Measurements from ENCODE around the gene TMEM9. TPM values are rescaled to one million over a fixed set of nuclear protein-coding genes. Genes with fewer than 3 reads are reported as not detected.

Gene TMEM9
- total and polyA plus RNA-seq, 2 of the 8 experiments (the other 6 are each of a cell fraction or from before 2014, with no cell fraction given): 79.9 to 181 TPM

- TF ChIP-seq, protein P1, sequence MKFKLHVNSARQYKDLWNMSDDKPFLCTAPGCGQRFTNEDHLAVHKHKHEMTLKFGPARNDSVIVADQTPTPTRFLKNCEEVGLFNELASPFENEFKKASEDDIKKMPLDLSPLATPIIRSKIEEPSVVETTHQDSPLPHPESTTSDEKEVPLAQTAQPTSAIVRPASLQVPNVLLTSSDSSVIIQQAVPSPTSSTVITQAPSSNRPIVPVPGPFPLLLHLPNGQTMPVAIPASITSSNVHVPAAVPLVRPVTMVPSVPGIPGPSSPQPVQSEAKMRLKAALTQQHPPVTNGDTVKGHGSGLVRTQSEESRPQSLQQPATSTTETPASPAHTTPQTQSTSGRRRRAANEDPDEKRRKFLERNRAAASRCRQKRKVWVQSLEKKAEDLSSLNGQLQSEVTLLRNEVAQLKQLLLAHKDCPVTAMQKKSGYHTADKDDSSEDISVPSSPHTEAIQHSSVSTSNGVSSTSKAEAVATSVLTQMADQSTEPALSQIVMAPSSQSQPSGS (IDR thresholded peaks at IDR 0.05; ENCODE audit: low read length): peak; percentile 41; the same call in 1 of the 2 replicates
Observed at GRCh38 chr1:201170533-201171062, 16.3 kb upstream of the TMEM9 start (continued).
